ENCODE data around the gene CDKN2B.

DNA sequence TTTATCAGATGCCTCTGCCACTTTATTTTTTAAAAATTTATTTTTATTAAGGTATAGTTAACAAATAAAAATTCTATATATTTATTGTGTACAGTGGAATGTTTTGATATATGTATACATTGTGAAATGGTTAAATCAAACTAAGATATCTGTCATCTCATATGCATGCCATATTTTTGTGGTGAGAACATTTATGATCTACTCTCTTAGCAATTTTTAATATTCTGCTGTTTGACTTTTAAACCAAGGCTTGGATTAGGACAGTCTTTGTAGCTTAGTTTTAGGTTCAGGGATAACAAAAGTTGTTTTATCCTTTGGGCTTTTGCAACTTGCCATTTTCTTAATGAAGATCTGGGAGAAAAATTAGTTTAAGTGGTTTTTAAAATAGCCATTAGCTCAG lies 46.0 kb upstream of the CDKN2B start:
- TF ChIP-seq, protein P1, sequence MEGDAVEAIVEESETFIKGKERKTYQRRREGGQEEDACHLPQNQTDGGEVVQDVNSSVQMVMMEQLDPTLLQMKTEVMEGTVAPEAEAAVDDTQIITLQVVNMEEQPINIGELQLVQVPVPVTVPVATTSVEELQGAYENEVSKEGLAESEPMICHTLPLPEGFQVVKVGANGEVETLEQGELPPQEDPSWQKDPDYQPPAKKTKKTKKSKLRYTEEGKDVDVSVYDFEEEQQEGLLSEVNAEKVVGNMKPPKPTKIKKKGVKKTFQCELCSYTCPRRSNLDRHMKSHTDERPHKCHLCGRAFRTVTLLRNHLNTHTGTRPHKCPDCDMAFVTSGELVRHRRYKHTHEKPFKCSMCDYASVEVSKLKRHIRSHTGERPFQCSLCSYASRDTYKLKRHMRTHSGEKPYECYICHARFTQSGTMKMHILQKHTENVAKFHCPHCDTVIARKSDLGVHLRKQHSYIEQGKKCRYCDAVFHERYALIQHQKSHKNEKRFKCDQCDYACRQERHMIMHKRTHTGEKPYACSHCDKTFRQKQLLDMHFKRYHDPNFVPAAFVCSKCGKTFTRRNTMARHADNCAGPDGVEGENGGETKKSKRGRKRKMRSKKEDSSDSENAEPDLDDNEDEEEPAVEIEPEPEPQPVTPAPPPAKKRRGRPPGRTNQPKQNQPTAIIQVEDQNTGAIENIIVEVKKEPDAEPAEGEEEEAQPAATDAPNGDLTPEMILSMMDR (IDR thresholded peaks at IDR 0.05) = no peak
- no peak for TF ChIP-seq POLR2AphosphoS5 (IDR thresholded peaks at IDR 0.05)
- no peak for TF ChIP-seq POLR2A (IDR thresholded peaks at IDR 0.05)
- no peak for TF ChIP-seq EP300 (IDR thresholded peaks at IDR 0.05)

Measured in upper lobe of left lung (tissue), 4 donors.